GM23338 (cell line): ENCODE measurements around the gene KIFAP3. TPM values are rescaled to one million over a fixed set of nuclear protein-coding genes. Genes with fewer than 3 reads are reported as not detected.

ENCODE experiments used
- ATAC-seq: fragments of 200-7000 bp; cut with Tn5 transposase; 3 replicates; pipeline ENCODE4 v1.9.1; 2020
- DNase-seq: peaks from one replicate; pipeline ENCODE4 v3.0.0-alpha.2; 2015; ENCODE audit warnings: low spot score
- H2AFZ ChIP-seq: fragments of 200-600 bp; sonication (generic); 2 replicates; pipeline ENCODE4 v1.8.0; 2016; ENCODE audit warnings: antibody characterized with exemption, mild to moderate bottlenecking, moderate library complexity
- H3F3A ChIP-seq: fragments of 200-600 bp; sonication (generic); replicated peaks from 2 replicates; pipeline ENCODE4 v1.8.0; 2017; ENCODE audit warnings: antibody characterized with exemption, mixed run types, low read depth
- H3K27ac ChIP-seq: fragments of 200-600 bp; sonication (generic); 2 replicates; pipeline ENCODE4 v1.6.1; 2016; ENCODE audit warnings: low read depth
- H3K27me3 ChIP-seq: fragments of 200-600 bp; sonication (generic); 2 replicates; pipeline ENCODE4 v1.8.0; 2016; ENCODE audit warnings: mild to moderate bottlenecking, mixed run types, moderate library complexity; ENCODE audit not compliant: insufficient read depth
- H3K36me3 ChIP-seq: fragments of 200-600 bp; sonication (generic); 2 replicates; pipeline ENCODE4 v1.8.0; 2016; ENCODE audit warnings: mild to moderate bottlenecking; ENCODE audit not compliant: insufficient read depth
- H3K4me1 ChIP-seq: fragments of 200-600 bp; sonication (generic); 2 replicates; pipeline ENCODE4 v1.8.0; 2016; ENCODE audit warnings: mild to moderate bottlenecking, moderate library complexity; ENCODE audit not compliant: insufficient read depth
- H3K4me2 ChIP-seq: fragments of 200-600 bp; sonication (generic); 2 replicates; pipeline ENCODE4 v1.7.1; 2017; ENCODE audit warnings: mixed run types
- H3K4me3 ChIP-seq: fragments of 200-600 bp; sonication (generic); 2 replicates; pipeline ENCODE4 v1.6.1; 2016; ENCODE audit warnings: mixed run types
- H3K79me2 ChIP-seq: fragments of 200-600 bp; sonication (generic); replicated peaks from 2 replicates; pipeline ENCODE4 v1.8.0; 2017; ENCODE audit warnings: mild to moderate bottlenecking; ENCODE audit not compliant: insufficient read depth
- H3K9me2 ChIP-seq: fragments of 200-600 bp; sonication (generic); 2 replicates; pipeline ENCODE4 v1.8.0; 2017; ENCODE audit not compliant: insufficient read depth
- H4K20me1 ChIP-seq: fragments of 200-600 bp; sonication (generic); replicated peaks from 2 replicates; pipeline ENCODE4 v1.8.0; 2017; ENCODE audit warnings: mild to moderate bottlenecking; ENCODE audit not compliant: insufficient read depth
- H3K27ac Mint-ChIP-seq: 2 replicates; pipeline ENCODE4 v1.8.0; 2020; ENCODE audit warnings: inconsistent platforms, mild to moderate bottlenecking, moderate library complexity, mixed read lengths
- H3K27me3 Mint-ChIP-seq: 3 replicates; pipeline ENCODE4 v1.8.0; 2022; ENCODE audit warnings: low read depth, mild to moderate bottlenecking, moderate library complexity, mixed read lengths, inconsistent platforms; ENCODE audit not compliant: insufficient read depth, poor library complexity
- H3K36me3 Mint-ChIP-seq: 3 replicates; pipeline ENCODE4 v1.8.0; 2021; ENCODE audit warnings: low read depth, mild to moderate bottlenecking, inconsistent platforms, moderate library complexity, mixed read lengths
- H3K4me1 Mint-ChIP-seq: 3 replicates; pipeline ENCODE4 v1.8.0; 2020; ENCODE audit warnings: mild to moderate bottlenecking, inconsistent platforms, mixed read lengths
- H3K4me3 Mint-ChIP-seq: 3 replicates; pipeline ENCODE4 v1.8.0; 2021; ENCODE audit warnings: moderate library complexity, mild to moderate bottlenecking, inconsistent platforms, mixed read lengths
- H3K9me3 Mint-ChIP-seq: 3 replicates; pipeline ENCODE4 v1.8.0; 2020; ENCODE audit warnings: moderate library complexity, mild to moderate bottlenecking, inconsistent platforms, mixed read lengths
- CREB1 ChIP-seq: fragments of 250-450 bp; sonication (Bioruptor Pico); IDR thresholded peaks from 2 replicates; pipeline ENCODE4 v1.5.0; 2020; ENCODE audit warnings: low read depth, mild to moderate bottlenecking, moderate library complexity
- EZH2 ChIP-seq: fragments of 200-600 bp; sonication (generic); IDR thresholded peaks from one replicate; pipeline ENCODE4 v1.8.0; 2017; ENCODE audit warnings: antibody characterized with exemption, mild to moderate bottlenecking, low read depth; ENCODE audit not compliant: unreplicated experiment
- EZH2phosphoT487 ChIP-seq: fragments of 200-600 bp; sonication (generic); IDR thresholded peaks from one replicate; pipeline ENCODE4 v1.8.1; 2018; ENCODE audit warnings: antibody characterized with exemption; ENCODE audit not compliant: unreplicated experiment
- JUNB ChIP-seq: IDR thresholded peaks from one replicate; pipeline ENCODE4 v1.6.1; 2016; ENCODE audit warnings: antibody characterized with exemption; ENCODE audit not compliant: unreplicated experiment
- POLR2AphosphoS5 ChIP-seq: IDR thresholded peaks from 2 replicates; pipeline ENCODE4 v1.6.1; 2016; ENCODE audit warnings: antibody characterized with exemption, low read depth
- REST ChIP-seq: IDR thresholded peaks from one replicate; pipeline ENCODE4 v1.6.1; 2018; ENCODE audit warnings: antibody characterized with exemption; ENCODE audit not compliant: unreplicated experiment
- ZNF114 ChIP-seq: fragments of 250-450 bp; sonication (Bioruptor Pico); IDR thresholded peaks from 2 replicates; pipeline ENCODE4 v1.5.0; 2020; ENCODE audit warnings: mild to moderate bottlenecking, moderate library complexity
- ZNF331 ChIP-seq: fragments of 250-450 bp; sonication (Bioruptor Pico); IDR thresholded peaks from 2 replicates; pipeline ENCODE4 v1.5.0; 2020; ENCODE audit warnings: low read depth, mild to moderate bottlenecking, moderate library complexity
- ZNF462 ChIP-seq: fragments of 250-450 bp; sonication (Bioruptor Pico); IDR thresholded peaks from 2 replicates; pipeline ENCODE4 v1.5.0; 2020; ENCODE audit warnings: mild to moderate bottlenecking, moderate library complexity
- polyA plus RNA-seq: library from polyadenylated mRNA; unstranded; fragments of >200 nt; fragmentation: Nextera tagmentation; extraction: Ambion mirVana; gene quantifications from 2 replicates; pipeline ENCODE4 v1.2.1, GENCODE V29; 2016
- total RNA-seq: library from RNA; depleted of rRNA; stranded (reverse); fragments of >200 nt; shearing (Covaris generic); gene quantifications from 2 replicates; pipeline ENCODE4 v1.2.3, GENCODE V29; 2014
- TF ChIP-seq, protein P1 (sequence below), 2 experiments: fragments of 200-600 bp in 1 of 2; sonication (generic) in 1 of 2; conservative IDR thresholded peaks; 2 replicates each; pipeline versions ENCODE4 v1.5.1 to v1.6.1; 2016 to 2017; ENCODE audit warnings: antibody characterized with exemption in 2 of 2, low read depth in 2 of 2, mild to moderate bottlenecking in 2 of 2, moderate library complexity in 1 of 2
- TF ChIP-seq, protein P2 (sequence below): IDR thresholded peaks from 2 replicates; pipeline ENCODE4 v1.6.1; 2016; ENCODE audit warnings: antibody characterized with exemption

Gene KIFAP3
- total and polyA plus RNA-seq, 2 experiments from 2014 or later = 2.7 to 3.1 TPM

DNA sequence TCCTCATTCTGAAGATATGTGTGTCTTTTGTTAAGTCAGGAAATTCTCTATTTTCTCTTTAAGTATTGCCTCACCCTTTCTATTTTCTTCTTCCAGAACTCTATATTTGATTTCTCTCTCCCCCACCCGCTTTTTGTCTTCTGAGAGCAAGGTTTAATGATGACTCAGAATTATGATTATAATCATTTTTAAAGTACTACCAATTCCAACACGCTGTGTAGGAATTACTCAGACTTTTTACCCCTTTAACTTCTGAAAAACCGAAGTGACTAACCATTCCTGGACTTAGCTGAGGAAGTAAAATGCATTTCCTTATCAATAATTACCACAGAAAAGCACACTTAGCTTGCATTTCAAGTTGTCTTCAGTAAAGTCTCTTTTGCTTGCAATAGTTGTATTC, 160.0 kb downstream of the KIFAP3 start (continued):
- TF ChIP-seq ZNF462 (CRISPR knock-in tag) = no peak
- TF ChIP-seq POLR2AphosphoS5 = no peak
- TF ChIP-seq CREB1 (CRISPR knock-in tag) = no peak
- TF ChIP-seq ZNF331 (CRISPR knock-in tag) = no peak
- TF ChIP-seq, protein P1, sequence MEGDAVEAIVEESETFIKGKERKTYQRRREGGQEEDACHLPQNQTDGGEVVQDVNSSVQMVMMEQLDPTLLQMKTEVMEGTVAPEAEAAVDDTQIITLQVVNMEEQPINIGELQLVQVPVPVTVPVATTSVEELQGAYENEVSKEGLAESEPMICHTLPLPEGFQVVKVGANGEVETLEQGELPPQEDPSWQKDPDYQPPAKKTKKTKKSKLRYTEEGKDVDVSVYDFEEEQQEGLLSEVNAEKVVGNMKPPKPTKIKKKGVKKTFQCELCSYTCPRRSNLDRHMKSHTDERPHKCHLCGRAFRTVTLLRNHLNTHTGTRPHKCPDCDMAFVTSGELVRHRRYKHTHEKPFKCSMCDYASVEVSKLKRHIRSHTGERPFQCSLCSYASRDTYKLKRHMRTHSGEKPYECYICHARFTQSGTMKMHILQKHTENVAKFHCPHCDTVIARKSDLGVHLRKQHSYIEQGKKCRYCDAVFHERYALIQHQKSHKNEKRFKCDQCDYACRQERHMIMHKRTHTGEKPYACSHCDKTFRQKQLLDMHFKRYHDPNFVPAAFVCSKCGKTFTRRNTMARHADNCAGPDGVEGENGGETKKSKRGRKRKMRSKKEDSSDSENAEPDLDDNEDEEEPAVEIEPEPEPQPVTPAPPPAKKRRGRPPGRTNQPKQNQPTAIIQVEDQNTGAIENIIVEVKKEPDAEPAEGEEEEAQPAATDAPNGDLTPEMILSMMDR (conservative IDR thresholded peaks at IDR 0.05; ENCODE audit: low read depth in 2 of 2) = no peak
- no peak for TF ChIP-seq ZNF114 (CRISPR knock-in tag)

DNA sequence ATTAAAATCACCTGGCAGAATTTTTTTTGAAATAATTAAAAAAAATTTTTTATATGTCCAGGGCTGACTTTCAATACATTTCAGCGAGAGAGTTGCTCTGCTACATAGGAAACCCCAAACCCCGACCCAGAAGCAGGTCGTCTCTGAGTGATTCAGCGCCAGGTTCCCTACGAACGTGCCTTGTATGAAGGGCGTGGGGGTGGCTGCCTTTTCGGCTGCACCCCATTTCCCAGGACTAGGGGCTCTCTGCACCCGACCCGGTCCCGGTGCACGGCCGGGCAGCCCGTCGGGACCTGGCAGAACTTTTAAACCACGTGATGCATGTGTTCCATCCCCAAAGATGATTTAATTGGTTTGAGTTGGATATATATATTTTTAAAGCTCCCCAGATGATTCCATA, 165.0 kb downstream of the KIFAP3 start:
- no peaks in the 10 kb centered on the region for H3K4me1 Mint-ChIP-seq
- Histone ChIP-seq H3K79me2 (no peaks in the 10 kb centered on the region), H2AFZ (no peak overlapping the region), H3K36me3 (no peaks in the 10 kb centered on the region), H3K4me1 (no peaks in the 10 kb centered on the region), H3F3A (no peaks in the 10 kb centered on the region), H3K4me3 (no peak overlapping the region), H3K9me2 (no peaks in the 10 kb centered on the region; the same call in 1 of the 2 replicates), H4K20me1 (no peaks in the 10 kb centered on the region), H3K27me3 (no peaks in the 10 kb centered on the region), H3K4me2 (no peak overlapping the region), H3K27ac (no peak overlapping the region)
- H3K27me3 Mint-ChIP-seq = no peaks in the 10 kb centered on the region
- DNase-seq = no peak
- H3K36me3 Mint-ChIP-seq = no peaks in the 10 kb centered on the region
- no peak overlapping the region for H3K27ac Mint-ChIP-seq
- H3K9me3 Mint-ChIP-seq = no peaks in the 10 kb centered on the region
- no peak for ATAC-seq
- no peak overlapping the region for H3K4me3 Mint-ChIP-seq
- no peak for TF ChIP-seq EZH2phosphoT487
- TF ChIP-seq REST = no peak
- TF ChIP-seq, protein P2, sequence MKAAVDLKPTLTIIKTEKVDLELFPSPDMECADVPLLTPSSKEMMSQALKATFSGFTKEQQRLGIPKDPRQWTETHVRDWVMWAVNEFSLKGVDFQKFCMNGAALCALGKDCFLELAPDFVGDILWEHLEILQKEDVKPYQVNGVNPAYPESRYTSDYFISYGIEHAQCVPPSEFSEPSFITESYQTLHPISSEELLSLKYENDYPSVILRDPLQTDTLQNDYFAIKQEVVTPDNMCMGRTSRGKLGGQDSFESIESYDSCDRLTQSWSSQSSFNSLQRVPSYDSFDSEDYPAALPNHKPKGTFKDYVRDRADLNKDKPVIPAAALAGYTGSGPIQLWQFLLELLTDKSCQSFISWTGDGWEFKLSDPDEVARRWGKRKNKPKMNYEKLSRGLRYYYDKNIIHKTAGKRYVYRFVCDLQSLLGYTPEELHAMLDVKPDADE = no peak
- no peak for TF ChIP-seq JUNB
- no peak for TF ChIP-seq EZH2
